Measurements from ENCODE around the gene TSR1. TPM values are rescaled to one million over a fixed set of nuclear protein-coding genes. Genes with fewer than 3 reads are reported as not detected.

TSR1 gene
- 20.9 and 27.0 TPM in 2 replicates for total RNA-seq

GRCh38 chr17:2336215-2336851, at the start of gene TSR1:
Gene TSR1 (minus strand): TSS chr17:2336457. CDS start chr17:2336427, 30 bp downstream.

GRCh38 chr17:2336852-2337543, 741 bp upstream of the TSR1 start, which contains the start of gene SGSM2:
Gene SGSM2 (plus strand): TSS chr17:2337501. CDS start chr17:2337689, 188 bp downstream.

GRCh38 chr17:2303204-2304188, 32.8 kb downstream of the TSR1 start, which contains the start of the genes SMG6 and SRR:
Gene SMG6 (minus strand): TSS chr17:2303785. CDS start chr17:2303720, 65 bp downstream.
Gene SRR (plus strand): TSS chr17:2303950. CDS start chr17:2315561, 11,611 bp downstream.

Other genes with a start within 250 kb of the TSR1 start
- gene SMG6, start 32.7 kb downstream of the TSR1 start, total RNA-seq = 50.3 and 68.3 TPM in 2 replicates
- 18.5 and 26.4 TPM in 2 replicates for gene SRR, start 32.5 kb downstream of the TSR1 start, total RNA-seq
- 13.6 and 14.8 TPM in 2 replicates for gene SGSM2, start 1.0 kb upstream of the TSR1 start, total RNA-seq
- gene MNT, start 64.6 kb upstream of the TSR1 start, total RNA-seq = 8.6 and 12.6 TPM in 2 replicates
- 16.2 and 26.1 TPM in 2 replicates for gene METTL16, start 175.4 kb upstream of the TSR1 start, total RNA-seq